Astrocyte of the hippocampus (primary cell): ENCODE results near the gene C17orf67.

Source experiments
- DNase-seq: peaks from one replicate; pipeline ENCODE4 v3.0.0; 2011; ENCODE audit warnings: low read depth, low spot score

The C17orf67 gene

GRCh38 chr17:56833057-56833808, 487 bp downstream of the C17orf67 start:
- DNase-seq, result peak; percentile 72

GRCh38 chr17:56832446-56832845, 1.3 kb downstream of the C17orf67 start:
- no peak for DNase-seq

- DNase-seq, result no peak
These were observed 2.2 kb downstream of the C17orf67 start for GRCh38 chr17:56831369-56832095.

- DNase-seq, result no peak
These were observed 2.9 kb downstream of the C17orf67 start for GRCh38 chr17:56830726-56831368.

- no peak for DNase-seq
These were observed 6.9 kb downstream of the C17orf67 start for GRCh38 chr17:56826611-56827414.

GRCh38 chr17:56824503-56824902, 9.2 kb downstream of the C17orf67 start:
- no peak for DNase-seq

GRCh38 chr17:56823848-56824247, 9.9 kb downstream of the C17orf67 start:
- DNase-seq, result no peak

- DNase-seq, result no peak
These were observed 11.0 kb downstream of the C17orf67 start for GRCh38 chr17:56822725-56823124.

GRCh38 chr17:56821847-56822534, 11.7 kb downstream of the C17orf67 start:
- no peak for DNase-seq

GRCh38 chr17:56820207-56820606, 13.5 kb downstream of the C17orf67 start:
- DNase-seq, result no peak

- peak; percentile 84 for DNase-seq
These were observed 14.1 kb downstream of the C17orf67 start for GRCh38 chr17:56819431-56820145.

- DNase-seq, result no peak
These were observed 14.7 kb downstream of the C17orf67 start for GRCh38 chr17:56819030-56819429.

- no peak for DNase-seq
These were observed 16.7 kb downstream of the C17orf67 start for GRCh38 chr17:56817066-56817465.

GRCh38 chr17:56815711-56816110, 18.0 kb downstream of the C17orf67 start:
- DNase-seq, result peak; percentile 31

GRCh38 chr17:56812901-56813388, 20.8 kb downstream of the C17orf67 start:
- no peak for DNase-seq

GRCh38 chr17:56810891-56811775, 22.6 kb downstream of the C17orf67 start:
- DNase-seq, result no peak

- DNase-seq, result no peak
These were observed 23.4 kb downstream of the C17orf67 start for GRCh38 chr17:56810343-56810742.

GRCh38 chr17:56809820-56810179, 23.9 kb downstream of the C17orf67 start:
- no peak for DNase-seq

- no peak for DNase-seq
These were observed 24.5 kb downstream of the C17orf67 start for GRCh38 chr17:56809106-56809819.
